GM21528 (cell line): ENCODE measurements around the gene RBM47.
A peak's percentile ranks its signal among the peaks of the same experiment; 100 is the strongest.
"Not testable (repeated sequence)": the region's sequence is repeated elsewhere in the genome, so short reads cannot be mapped to it uniquely, and the experiment has no call there.

ENCODE experiments used
- ATAC-seq: cut with Tn5 transposase; IDR thresholded peaks from one replicate; pipeline ENCODE4 v1.9.1; 2021; ENCODE audit warnings: mild to moderate bottlenecking, moderate library complexity; ENCODE audit not compliant: unreplicated experiment, low FRiP score

The RBM47 gene

DNA sequence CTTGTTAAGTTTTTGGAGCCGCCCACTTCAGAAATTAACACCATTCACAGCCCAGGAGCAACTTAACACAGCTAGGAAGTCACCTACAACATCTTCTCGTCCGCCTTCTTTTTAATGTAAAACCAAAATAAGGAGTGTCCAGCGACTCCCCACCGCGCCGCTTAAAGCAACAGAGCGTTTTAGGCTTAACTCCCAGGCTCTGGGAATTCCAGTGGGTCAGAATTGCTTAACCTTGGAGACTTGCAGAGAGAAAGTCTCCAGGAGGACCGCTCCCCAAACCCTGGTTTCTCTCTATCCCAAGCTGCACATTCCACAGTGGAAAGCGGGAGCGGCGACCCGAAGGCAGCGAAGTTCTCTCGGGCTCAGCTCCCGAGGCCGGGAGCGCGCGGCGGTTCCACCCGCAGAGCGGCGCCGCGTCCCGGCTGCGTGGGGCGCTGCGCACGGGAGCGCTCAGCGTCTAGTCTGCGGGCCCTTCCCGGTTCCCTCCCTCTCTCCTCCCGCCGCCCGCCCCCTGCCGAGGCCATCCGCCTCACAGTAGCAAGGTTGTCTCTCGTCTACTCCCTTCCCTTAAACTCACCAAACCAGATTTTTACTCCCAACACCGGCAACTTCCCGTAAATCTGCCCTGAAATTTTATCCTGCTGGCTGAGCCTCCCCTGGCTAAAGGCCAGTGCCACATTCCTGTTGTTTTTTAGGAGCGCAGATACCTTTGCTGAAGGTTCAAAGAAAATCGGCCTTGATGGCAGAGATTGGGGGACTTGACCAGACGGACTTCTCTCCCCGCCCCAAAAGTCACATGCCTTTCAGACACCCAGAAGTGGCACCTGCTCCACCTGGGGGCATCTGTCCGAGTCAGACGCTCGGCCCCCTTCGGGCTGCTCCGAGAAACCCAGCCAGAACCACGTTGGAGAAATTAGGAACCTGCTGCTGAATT lies at the start of gene RBM47:
Gene RBM47, minus strand, starts transcription at position 464 of the 934 bp plus-strand sequence. CDS start 190,971 bp downstream, outside the sequence.
- ATAC-seq, result peak; percentile 50

DNA sequence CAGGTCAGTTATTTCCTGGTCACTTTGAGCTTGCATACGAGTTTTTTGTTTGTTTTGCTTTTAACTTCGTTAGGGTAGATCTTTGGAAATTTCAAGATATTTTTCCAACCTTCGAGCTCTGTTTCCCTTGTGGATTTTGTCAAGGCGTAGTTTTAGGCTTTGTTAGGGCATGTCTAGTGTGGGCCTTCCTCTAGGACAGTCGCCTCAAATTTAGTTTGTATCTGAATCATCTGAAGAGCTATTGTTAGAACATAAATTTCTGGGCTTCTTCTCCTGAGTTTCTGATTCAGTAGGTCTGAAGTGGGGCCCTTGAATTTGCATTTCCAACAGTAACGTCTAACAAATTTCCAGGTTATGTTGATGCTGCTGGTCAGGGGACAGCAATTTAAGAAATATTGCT lies 48.8 kb upstream of the RBM47 start:
- ATAC-seq, result no peak

DNA sequence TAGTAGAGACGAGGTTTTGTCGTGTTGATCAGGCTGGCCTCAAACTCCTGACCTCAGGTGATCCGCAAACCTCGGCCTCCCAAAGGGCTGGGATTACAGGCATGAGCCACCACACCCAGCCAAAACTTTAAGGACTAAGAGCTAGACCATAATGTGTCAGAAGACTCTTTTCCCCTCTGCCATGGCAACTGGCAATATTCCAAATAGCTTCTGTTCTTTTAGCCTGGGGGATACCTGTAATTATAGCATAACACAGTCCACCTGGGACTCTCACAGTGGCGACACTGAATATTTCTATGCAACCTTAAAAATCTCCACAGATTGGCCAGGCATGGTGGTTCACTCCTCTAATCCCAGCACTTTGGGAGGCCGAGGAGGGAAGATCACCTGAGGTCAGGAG lies 45.5 kb upstream of the RBM47 start:
- no peak for ATAC-seq

DNA sequence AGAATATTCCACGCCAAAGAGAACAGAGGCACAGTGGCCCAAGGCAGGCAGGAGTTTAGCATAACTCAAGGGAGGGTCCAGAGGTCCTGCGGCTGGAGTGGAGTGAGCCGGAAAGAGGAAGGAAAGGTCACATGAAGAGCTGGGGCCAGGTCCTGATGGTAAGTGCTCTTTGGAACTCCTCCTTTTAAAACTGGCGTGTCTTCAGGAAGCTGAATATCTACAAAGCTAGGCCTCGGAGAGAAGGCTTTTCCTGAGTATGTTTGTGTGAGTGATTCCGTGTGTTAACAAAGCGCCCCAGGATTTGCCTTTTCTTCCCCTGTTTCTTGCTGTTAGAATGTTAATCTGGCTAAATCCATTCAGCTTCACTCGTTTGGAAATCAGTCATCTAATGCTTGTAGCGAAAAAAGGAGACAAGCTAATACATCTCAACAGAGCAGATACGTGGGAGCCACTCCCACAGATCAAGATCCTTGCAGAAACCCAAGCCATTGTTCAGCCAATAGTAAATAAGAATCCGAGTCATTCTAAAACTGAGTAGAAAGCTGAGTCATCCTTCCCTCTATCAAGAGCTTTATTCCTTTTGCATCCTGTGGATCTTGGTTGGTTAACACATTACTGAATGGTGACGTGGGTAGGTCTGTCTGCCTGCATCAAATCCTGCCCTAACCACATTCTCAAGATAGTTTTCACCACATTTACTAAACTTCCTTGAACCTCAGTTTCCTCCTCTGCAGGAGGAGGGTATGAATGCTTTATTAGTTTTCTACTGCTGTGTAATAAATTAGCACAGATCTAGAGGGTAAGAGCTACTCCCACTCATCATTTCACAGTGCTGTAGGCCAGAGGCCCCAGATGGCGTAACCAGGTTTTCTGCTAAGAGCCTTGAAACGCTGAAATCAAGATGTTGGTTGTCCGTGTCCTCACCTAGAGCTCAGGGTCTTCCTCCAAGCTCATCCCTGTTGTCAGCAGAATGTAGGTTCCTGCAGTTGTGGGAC lies 43.2 kb upstream of the RBM47 start:
- ATAC-seq, result peak; percentile 68

DNA sequence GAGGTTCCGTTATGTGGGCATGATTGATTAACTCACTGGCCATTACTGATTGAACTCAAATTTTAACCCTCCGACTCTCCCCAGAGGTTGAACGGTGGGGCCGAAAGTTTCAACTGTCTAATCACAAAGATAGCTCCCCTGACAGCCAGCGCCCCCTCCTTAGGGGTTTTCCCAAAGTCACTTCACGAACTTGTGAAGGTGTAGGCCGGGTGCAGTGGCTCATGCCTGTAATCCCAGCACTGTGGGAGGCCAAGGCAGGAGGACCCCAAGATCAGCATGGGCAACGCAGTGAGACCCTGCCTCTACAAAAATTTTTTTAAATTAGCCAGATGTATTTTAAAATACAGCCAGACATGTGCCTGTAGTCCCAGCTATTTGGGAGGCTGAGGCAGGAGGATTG lies 39.8 kb upstream of the RBM47 start:
- ATAC-seq, result no peak

DNA sequence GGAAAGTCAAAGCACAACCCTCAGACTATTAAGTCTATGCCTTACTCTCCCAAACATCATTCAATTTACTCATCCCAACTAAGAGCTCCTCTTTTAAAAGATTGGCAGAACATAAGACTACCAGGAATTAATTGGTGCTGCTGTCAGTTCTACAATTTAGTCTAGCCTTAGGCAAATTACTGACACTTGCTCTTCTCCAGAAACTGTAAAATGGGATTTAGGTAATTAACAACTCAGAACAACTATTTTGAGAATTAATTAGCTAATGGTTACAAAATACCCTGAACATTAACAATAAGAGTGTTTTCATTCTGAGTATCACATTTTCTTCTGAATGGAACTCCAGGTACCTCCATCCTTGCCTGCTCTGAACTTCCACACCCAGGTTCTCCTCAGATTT lies 36.2 kb upstream of the RBM47 start:
- no peak for ATAC-seq

DNA sequence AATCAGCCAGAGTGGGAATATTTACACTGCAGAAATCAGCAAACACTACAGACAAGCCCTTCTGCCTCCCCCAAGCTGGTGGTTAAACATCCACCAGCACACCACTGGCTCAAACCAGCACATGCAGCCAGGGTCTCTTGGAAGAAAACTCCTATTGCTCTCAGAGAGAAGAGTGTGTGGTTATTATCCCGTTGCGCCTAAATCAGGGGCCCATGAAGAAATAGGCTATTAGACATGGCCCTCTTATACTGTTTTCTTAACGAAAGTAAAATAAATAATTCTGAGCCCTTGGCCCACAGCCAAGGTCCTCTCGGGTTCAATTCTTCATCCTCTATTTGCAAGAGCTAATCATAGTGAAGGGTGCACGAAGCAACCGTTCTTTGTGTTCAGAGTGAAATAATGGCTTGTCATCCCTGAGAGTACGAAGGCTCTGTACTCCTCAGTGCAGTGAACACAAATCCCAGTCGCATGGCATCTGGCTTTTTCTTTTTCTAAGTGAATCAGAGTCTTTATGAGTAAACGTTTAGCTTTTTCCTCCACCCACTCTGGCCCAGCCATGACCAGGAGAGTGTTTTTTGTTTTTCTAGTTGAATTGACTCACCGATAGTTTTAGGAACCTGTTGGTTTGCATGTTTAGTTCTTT lies 33.4 kb upstream of the RBM47 start:
- ATAC-seq, result peak; percentile 45

DNA sequence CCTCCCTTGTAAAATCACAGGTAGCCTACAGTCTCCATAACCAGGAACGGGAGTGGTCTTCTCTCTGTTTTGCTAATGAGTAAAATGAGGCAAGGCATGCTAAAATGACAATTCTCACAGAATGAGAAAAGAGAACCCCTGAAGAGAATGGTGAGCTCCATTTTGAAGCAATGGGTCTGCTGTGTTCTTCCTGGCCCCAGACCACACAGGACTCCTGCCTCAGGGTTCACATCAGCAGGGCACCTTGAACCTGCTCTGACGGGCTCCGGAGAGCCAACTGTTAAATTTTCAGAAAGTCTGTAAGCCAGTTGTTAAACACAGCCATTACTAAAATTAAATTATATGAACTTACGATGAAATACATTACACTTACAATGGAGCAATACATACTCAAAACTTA lies 32.1 kb upstream of the RBM47 start:
- ATAC-seq, result no peak

DNA sequence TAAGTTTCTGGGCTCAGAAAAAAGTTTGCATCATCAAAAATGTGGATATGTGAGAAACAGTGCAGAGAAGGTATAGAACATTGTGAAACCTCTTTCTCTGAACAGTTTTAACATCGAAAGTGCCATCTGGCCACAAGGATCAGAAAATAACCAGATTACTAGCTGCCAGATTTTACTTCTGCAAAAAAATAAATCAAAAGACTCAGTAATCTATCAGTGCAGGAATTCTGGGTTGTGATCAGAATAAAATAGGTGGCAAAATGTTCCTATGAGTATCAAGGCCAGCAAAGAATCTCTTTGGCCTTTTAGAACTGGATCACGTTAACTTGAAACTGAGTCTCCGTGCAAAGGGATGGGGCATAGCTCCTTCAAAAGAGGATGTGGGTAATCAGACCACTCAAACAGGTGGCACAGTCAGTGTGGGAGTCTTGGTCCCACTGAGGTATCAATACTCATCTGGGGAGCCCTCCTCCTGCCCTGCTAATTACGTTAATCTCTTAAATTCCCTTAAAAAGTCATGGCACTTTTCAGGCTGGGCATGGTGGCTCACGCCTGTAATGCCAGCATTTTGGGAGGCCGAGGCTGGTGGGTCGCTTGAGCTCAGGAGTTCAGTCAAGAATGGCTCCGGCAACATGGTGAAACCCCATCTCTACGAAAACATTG lies 26.7 kb upstream of the RBM47 start:
- ATAC-seq, result peak; percentile 92

DNA sequence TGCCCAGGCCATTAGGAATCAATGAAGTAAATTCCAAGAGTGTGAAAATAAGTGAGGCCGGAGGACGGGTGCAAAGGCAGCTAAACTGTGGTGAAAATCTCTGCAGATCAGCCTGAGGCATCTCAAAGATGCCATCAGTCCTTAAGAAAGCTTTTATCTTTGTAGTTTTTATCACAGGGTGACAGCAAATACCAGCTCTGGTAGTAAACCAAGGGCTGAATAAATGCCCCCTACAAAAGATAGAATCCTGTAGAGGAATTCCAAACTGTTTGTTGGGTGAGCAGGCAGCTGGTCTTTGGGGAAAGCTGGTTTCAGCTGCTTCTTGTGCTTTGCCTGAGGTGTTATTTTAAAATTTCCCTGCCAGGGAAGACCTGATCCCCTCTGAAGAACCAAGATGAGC lies 21.6 kb upstream of the RBM47 start:
- ATAC-seq, result no peak

DNA sequence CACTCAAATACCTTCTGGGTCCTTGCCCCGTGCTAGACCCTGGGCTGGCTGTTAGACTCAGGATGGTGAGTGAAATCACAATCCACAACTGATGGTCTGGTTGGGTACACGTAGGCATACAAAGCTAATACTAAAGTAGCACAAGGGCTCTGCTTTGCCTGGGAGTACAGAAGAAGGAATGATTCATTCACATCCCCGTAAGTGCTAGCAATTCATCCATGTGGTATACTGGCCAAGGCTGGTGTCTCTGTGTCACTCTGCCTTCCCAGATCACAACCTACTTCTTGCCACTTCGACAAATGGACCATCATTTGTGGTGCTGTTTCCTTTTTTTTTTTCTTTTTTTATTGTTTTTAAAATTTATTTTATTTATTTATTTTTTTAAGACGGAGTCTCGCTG lies 19.7 kb upstream of the RBM47 start:
- no peak for ATAC-seq

DNA sequence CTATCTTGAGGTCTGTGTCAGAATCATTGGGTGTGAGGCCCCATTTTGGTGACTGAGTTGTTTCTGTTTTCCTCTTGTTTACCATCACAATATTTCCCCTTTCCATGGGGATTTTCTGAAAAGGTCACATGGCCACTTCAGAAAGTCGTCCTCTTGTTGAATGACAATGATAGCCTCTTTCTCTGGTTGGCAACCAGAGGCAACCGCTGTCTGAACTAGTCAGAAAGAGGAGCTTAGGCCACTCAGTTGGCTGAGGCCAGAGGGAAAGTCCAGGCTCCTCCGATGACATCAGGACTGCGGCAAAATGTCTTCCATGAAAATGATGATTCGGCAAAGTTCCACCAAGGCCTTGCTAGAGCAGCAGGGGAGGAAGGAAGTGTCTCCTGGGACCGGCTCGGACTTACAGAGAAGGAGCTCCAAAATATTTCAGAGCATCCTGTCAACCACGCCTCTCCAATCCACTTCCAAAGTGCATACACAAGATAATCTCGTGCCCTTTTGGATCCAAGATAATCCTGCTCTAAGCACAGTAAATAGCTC lies 19.1 kb upstream of the RBM47 start:
- ATAC-seq, result no peak

DNA sequence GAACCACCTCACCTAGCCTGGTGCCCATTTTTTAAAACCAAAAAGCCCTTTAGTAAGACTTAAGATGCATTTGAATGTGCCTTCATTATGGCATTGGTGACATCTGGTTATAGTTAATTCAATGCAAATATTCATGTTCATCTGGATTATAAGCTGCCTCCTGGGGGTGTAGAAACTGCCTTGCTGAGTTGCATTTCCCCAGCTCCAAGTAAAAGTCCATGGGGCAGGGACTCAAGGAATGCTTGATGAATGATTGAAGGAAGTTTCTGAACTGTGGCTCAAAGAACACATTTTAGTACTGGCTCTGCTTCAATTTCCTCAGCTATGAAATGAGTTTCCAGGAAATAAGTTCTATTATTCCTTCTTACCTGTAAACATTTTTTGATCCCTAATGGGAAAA lies 18.5 kb upstream of the RBM47 start:
- no peak for ATAC-seq

DNA sequence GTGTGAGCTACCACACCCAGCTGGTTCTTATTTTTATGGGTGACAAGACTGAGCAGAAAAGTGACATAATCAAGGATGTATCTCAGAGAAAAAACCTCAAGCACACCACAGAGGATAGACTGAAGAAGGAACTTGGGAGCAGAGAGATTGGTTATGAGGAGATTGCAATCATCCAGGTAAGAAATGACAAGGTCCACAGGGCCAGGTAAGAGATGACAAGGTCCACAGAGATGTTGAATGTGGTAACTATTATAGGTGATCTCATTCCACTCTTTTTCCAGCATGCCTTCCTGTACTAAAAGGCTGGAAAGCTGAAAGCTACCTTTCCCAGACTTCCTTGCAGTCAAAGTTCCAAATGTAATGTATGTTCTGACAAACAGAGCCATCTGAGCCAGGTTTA lies 15.9 kb upstream of the RBM47 start:
- no peak for ATAC-seq

DNA sequence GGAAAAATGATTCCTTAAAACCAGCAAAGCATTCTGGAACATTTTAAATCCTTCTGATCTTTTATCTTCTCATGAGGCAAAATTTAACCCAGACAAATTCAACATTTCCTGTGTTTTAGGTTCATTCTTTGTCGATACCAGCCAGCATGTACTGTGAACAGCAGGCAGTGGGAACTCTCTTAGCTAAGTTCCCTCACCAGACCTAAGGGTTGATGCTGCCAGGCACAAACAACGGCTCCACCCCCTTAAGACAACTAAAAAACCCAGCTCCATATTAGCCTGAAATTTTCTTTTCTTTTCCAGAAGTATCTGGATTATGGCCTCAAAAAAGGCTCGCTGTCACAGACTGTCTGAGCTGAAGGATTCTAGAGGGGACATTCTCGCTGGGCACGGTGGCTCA lies 2.4 kb upstream of the RBM47 start:
- ATAC-seq, result no peak

DNA sequence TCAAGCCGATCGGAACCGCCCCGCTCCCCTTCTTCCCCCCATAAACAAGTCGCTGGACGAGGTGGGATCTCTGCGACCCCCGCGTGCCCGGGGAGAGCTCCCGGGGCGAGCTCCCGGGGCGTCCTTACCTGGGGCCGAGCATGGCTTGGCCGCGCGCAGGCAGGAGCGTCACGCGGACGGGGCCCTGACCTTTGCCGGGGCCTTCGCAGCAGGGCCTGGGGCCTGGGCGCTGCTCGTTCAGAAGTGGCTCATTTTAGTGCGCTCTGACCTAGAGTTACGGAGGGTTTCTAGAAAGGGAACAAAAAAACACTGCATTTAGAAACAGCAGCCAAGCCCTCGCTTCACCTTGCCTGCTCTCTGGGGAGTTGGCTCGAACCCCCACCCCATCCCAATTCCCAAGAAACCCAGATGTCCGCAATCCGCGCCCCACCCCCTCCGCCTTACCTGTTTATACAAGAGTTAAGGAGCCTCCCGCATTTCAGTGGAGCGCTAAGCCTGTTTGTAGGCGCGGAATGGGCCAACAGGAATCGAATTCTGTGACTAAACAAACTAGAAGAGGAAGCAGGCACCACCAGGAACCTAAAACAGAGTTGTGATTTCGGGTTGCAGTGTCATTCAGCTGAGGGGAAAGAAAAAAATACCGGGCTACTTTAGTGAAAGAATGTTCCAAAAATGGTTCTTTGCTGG lies 814 bp upstream of the RBM47 start:
- ATAC-seq, result peak; percentile 63

DNA sequence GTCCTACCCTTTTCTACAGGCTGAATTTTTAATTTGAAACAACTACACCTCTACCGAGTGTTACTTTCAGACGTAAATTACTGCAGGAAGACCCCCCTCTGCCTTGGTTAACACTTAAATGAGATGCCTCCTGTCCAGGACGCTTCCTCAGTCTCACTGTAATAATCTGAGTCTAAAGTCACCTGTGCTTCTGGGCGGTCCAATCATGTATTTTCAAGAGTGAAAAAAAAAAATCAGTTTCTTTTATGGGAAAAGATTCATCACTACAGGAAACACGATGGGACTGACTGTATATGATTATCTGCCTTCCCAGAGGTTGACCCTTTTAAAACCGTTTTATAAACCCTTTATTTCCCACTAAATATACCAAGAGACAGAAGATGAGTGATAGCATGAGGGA lies 776 bp downstream of the RBM47 start:
- no peak for ATAC-seq

DNA sequence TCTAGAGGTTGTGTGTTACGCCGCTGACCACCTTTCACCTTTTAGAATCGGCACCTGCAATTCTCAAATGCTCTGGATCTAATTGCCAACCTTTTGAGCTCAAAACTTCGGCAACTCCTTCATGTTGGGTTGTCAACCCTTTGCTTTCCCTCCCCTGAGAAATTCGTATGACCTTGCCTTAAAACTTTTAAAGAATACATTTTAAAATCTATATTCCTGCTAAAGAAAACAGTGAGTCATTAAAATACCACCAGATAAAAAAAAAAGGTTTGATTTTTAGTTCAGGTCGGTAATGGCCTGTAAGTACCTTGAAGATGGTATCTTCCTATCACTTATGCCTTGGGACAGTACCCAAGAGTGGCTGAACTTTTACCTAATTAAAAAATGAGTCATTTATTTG lies 1.3 kb downstream of the RBM47 start:
- not testable (repeated sequence) for ATAC-seq

DNA sequence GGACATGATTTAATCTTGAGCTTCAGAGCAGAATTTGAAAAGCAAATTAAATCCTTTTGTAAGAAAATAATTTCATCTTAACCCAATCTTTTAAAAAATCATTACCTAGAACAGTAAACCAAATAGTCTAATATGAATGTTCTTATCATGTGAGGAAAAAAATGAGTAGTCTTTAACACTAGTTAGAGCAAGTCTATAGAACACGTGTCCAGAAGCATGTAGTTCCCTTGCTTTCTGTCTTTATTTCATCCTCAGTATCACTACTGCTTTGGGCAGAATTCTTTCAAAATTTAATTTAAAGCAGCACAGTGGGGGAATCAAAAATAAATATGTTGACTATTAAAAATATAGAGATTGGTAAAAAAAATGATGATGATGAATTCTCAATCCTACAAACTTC lies 2.1 kb downstream of the RBM47 start:
- no peak for ATAC-seq
